Right renal pelvis (tissue), 4 donors: ENCODE data around the gene MRPS15. TPM values are rescaled to one million over a fixed set of nuclear protein-coding genes. Genes with fewer than 3 reads are reported as not detected.
A peak's percentile ranks its signal among the peaks of the same experiment; 100 is the strongest.
"Not testable (repeated sequence)": the region's sequence is repeated elsewhere in the genome, so short reads cannot be mapped to it uniquely, and the experiment has no call there.

Source experiments
- DNase-seq, 4 donors: peaks; one replicate each; pipeline ENCODE4 v3.0.0-alpha.2; 2013; ENCODE audit warnings: low read depth in 4 of 4, low spot score in 3 of 4, missing footprints in 1 of 4
- polyA plus RNA-seq, 4 donors: library from polyadenylated mRNA; unstranded; fragments of 120-200 nt; gene quantifications; one replicate each; pipeline ENCODE4 v1.2.1, GENCODE V29; 2013; ENCODE audit not compliant: insufficient read length in 4 of 4

The MRPS15 gene
- 10 to 100 TPM; 71.1 to 73.4 (median 72.1) TPM for polyA plus RNA-seq

GRCh38 chr1:36463803-36464604, at the start of gene MRPS15:
Gene MRPS15, minus strand, starts transcription at chr1:36464384. Its CDS starts 109 bp downstream, at chr1:36464275.
- DNase-seq: peak; percentile 90 to 95 (median 92)

GRCh38 chr1:36512842-36513241, 48.7 kb upstream of the MRPS15 start:
- DNase-seq: no peak

- no peak for DNase-seq
These were observed 47.9 kb upstream of the MRPS15 start for GRCh38 chr1:36511804-36512798.

GRCh38 chr1:36511220-36511619, 47.0 kb upstream of the MRPS15 start:
- DNase-seq: not testable (repeated sequence)

- no peak for DNase-seq
These were observed 46.2 kb upstream of the MRPS15 start for GRCh38 chr1:36510418-36510817.

- DNase-seq: no peak
These were observed 44.1 kb upstream of the MRPS15 start for GRCh38 chr1:36508257-36508656.

- DNase-seq: no peak
These were observed 42.2 kb upstream of the MRPS15 start for GRCh38 chr1:36506276-36506920.

GRCh38 chr1:36503733-36504132, 39.5 kb upstream of the MRPS15 start:
- no peak for DNase-seq

GRCh38 chr1:36503159-36503558, 39.0 kb upstream of the MRPS15 start:
- no peak for DNase-seq

GRCh38 chr1:36502616-36503015, 38.4 kb upstream of the MRPS15 start:
- no peak for DNase-seq

- DNase-seq: not testable (repeated sequence)
These were observed 37.7 kb upstream of the MRPS15 start for GRCh38 chr1:36501911-36502310.

- DNase-seq: no peak
These were observed 33.0 kb upstream of the MRPS15 start for GRCh38 chr1:36497207-36497606.

- DNase-seq: no peak
These were observed 30.8 kb upstream of the MRPS15 start for GRCh38 chr1:36494971-36495370.

- no peak for DNase-seq
These were observed 29.3 kb upstream of the MRPS15 start for GRCh38 chr1:36493524-36493923.

- DNase-seq: no peak
These were observed 28.3 kb upstream of the MRPS15 start for GRCh38 chr1:36492491-36492890.

GRCh38 chr1:36489258-36490051, 25.3 kb upstream of the MRPS15 start:
- not testable (repeated sequence) for DNase-seq

- no peak for DNase-seq
These were observed 23.7 kb upstream of the MRPS15 start for GRCh38 chr1:36487906-36488305.

GRCh38 chr1:36487336-36487725, 23.1 kb upstream of the MRPS15 start:
- not testable (repeated sequence) for DNase-seq

- DNase-seq: no peak
These were observed 22.5 kb upstream of the MRPS15 start for GRCh38 chr1:36486439-36487335.
